GM19372 (cell line): Measurements from ENCODE around the gene KLHL3.

Source experiments
- ATAC-seq: cut with Tn5 transposase; IDR thresholded peaks from one replicate; pipeline ENCODE4 v1.9.1; 2021; ENCODE audit warnings: mild to moderate bottlenecking, low read depth, moderate library complexity; ENCODE audit not compliant: unreplicated experiment

KLHL3 gene

DNA sequence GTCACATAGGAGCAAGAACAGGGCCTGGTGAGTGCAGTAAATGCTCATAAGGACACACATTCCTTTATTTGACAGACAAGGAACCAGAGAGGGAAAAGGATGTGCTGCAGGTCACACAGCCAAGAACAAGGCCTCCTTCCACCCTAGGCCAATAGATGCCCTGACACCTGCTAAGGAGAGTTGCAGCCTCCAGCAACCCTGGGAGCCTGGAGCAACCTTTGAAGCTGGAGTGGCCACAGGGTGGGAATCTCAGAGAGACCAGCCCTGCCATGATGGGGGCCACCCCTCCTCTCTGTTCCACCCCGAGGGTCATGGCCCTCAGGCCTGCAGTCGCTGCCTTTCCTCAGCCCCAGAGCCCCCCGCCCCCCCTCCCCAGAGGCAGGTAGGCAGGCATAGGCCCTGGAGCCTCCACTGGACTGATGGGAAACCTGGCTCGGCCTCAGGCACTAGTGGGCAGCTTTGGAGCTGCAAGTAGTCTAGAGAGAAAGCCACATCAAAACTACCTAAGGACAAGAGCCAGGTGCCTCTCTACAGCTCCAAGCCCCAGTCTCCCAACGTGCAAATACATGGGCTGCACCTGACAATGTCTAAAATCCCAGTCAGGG is 120.6 kb downstream of the KLHL3 start:
- no peak for ATAC-seq

DNA sequence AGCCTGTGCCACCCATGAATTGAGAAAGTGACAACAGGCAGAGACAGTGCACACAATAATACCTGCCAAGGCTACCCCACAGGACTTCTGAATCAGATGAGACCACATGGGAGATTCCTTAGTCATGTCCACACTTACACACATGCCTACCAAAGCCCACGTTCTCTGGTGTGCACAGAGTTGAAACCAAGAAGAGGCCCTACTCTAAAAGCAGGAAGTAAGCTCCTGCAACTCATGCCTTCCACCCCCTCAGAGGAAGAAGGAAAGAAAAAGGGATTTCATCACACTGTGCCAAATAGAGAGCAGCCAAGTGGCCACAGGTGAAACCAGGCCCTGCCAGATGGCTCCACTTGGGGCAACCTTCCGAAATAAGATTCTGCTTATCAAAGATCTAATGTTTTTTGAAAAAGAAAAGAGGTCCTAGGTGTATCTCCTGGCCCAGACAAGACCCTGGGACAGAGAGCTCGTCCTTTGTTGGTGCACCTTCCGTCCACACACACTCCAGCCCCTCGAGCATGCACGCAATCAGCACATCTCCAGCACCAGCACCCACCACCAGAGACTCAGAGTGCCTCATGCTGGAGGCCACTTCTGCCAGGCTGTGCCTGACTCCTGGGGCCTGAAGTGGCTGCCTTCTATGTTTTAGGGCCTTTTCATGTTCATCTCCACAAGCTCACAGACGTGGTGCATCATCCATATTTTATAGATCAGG is 122.2 kb downstream of the KLHL3 start:
- no peak for ATAC-seq

DNA sequence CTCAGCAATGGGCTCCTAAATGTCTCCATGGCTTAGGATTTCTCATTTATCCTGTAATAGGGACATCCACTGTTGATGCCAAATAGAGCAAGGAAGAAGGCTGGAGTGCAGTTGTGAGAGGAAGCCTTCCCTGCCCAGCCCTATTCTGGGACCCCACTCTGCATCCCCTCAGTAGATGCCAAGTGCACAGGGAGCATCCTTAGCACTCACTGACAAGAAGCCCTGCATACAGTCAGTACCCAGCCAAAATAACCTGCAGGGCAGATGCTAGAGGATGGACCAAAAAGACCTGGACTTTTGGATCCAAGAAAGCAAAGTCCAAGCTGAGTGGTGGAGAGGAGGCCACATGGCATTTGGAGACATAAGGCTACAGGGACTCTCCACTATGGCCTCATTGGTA is 123.3 kb downstream of the KLHL3 start:
- ATAC-seq = no peak

DNA sequence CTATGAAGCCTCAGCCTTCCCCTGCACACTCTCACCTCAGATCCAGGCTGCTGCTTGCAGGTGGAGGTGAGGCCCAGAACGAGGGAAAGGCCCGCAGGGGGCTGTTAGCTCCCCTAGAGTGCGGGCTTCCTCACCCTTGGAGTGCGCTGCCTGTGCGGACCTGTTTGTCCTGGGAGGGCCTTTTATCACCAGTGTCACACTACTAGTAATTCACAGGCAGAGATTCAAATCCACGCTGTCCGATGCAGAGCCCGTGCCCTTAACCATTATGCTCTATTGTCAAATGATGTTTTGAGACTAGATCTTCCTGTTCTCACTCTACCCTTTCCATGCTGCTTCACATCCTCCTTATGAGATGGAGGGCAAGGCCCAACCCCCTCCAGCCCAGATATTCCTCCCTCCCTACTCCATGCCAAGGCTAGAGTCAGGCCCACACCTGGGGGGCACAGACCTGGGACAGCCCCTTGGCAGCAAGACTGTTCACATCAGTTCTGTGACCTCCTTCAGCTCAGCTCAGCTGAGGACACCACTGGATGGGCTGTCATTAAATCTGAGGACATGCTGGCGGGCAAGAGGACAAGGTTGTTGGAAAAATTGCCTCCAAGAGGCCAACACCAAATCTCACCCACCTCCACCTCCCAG is 124.0 kb downstream of the KLHL3 start:
- no peak for ATAC-seq

DNA sequence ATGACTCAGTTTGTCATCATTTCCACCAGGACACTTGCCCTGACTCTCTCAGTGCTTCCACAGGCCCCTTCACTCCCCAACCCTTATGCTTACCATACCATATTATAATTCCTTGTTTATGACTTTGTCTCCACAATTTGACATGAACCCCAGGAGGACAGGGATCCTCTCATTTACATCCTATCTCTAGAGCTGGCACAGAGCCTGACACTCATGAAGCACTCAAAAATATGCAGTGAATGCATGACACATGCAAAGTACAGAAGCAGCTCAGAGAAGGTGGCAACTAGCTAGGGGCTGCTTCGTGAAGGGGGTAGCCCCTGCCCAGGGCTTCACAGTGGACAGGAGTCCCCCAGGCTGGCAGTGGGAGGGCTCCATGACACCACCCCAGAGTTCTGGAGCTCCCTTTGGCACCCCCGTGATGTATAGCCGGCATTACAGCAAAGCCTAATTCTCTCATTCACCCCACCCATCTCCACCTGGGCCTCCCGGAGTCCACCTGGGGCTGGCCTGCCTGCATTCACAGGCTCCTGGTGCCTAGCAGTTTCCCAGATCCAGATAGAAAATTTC is 124.8 kb downstream of the KLHL3 start:
- no peak for ATAC-seq

DNA sequence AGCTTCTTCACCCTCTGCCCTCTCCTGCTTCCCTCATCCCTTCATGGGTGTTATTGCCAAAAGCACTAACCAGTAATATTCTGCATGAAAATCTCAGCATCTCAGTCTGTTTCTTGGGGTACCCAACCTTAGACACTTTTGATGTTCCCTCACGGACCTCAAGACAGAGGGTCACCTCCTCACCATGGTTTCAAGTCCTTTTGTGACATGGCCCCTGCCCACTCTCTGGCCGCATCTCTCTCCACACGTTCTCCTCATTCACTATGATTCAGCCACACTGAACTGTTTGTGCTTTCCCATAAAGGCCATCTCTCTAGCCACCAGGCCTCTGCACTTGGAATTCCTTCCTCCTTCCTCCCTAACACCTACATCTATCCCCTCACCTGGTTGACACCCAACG is 125.3 kb downstream of the KLHL3 start:
- ATAC-seq = no peak

DNA sequence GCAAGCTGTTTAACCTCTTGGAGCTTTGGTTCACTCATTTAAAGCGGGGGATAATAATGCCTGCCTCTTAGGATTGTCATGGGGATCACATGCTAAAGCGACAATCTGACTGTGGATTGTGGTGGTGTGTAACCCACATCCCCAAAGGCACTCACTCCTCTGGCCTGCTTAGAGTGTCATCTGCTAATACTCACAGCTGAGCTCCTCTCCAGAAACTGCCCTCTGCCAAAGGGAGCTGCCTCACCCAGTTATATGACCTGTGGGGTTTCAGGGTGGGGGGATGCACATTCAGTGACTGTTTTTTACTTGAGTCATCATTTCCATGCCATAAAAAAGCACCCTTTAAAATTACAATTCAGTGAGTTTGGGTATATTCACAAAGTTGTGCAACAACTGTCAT is 126.8 kb downstream of the KLHL3 start:
- ATAC-seq = no peak

DNA sequence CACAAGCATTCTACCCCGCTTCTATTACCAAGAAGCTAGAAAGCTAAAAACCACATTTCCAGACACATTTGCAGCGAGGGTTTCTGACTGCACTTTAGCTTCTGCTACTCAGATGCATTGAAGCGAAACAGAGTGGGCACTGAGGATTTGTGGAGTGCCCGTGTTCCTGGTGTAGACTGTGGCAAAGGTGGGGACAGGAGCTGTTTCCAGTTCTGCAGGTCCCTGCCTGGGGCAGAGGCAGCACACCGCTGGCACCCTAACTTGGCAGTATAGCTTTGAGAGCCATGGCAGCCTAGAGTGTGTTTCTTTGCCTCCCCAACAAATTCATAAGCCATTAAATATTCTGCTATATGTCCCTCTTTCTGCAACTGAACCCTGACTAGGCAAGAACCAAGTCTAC is 128.1 kb downstream of the KLHL3 start:
- ATAC-seq = no peak

DNA sequence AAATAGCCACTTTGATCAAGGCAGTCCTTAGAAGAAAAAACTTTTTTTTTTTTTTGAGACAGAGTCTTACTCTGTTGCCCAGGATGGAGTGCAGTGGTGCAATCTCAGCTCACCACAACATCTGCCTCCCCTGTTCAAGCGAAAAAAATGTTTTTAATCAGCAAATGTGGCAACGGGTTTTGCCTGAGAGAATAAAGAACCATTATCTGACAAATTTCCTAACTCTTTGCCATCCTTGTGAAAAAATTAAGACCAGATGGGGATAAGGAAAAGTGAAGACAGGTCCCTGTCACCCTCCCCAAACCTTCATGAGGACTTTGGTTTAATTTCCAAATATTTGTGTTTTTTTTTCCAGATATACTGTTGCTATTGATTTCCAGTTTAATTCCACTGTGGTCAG is 129.5 kb downstream of the KLHL3 start:
- ATAC-seq = no peak

DNA sequence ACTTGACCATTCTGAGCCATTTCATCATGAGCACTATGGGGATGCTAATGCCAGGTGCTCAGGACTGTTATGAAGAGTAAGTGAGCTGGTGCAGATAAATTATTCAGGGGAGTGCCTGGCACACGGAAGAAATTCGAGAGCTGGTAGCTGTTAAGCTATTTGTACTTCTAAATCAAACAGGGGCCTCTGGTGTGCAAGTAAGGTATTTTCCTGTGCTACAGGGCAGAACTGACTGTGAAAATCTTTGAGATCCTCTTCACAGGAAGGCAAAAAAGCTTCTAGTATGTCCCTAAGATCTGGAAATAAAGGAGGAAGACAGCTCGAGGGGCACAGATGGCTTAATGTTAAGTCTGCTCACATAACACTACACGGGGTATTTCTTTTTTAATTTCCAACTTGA is 130.5 kb downstream of the KLHL3 start:
- ATAC-seq = no peak

DNA sequence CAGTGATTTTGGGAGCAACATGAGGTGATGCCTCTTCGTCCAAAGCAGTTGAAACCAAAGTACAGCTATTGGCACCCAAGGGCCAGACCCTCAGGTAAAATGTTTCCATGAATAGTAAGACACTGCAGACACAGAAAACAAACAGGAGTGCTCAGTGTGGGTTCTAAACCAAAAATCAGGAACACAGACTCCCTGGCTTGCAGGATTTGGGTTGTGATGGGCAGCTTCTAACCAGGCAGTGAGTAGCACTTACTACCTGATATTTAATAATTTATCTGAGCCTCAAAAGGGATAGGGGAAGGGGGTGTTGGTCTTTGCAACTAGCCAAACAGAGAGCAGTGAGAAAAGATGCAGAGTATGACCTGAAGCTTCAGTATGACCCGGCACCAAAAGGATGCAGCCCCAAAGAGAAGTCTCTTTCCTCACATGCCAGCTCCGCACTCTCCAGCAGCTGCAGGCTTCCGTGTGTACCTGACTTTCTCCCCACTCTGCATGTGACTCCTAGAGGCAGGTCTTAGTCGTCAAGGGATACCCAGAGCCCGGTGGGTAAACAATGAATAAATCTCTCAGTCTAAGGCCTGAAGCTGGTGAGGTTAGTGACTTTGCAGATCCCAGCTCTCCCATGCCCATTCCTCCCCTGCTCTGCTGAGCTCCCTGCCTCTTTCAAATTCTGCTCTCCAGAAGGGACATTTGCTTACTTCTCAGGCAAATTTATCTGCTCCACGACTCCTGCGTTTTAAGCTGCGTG is 131.4 kb downstream of the KLHL3 start:
- ATAC-seq = no peak

DNA sequence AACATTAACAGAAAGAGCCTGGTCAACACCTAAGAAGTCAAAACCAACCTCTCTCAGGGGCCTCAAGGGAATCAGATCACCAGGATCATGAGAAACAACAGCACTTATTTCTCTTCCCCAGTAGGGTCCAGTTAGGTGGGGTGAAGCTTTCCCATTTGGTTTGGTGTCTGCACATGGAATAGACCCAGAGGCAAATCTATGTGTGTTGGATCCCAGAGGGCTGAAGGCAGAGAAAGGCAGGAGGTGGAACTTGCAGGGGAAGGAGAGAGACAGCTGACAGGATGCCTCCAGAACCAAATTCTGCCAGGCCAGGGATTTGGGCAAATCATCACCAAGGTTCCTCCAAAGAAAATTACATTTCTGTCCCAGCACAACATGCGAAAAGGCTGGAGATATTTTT is 132.0 kb downstream of the KLHL3 start:
- no peak for ATAC-seq

DNA sequence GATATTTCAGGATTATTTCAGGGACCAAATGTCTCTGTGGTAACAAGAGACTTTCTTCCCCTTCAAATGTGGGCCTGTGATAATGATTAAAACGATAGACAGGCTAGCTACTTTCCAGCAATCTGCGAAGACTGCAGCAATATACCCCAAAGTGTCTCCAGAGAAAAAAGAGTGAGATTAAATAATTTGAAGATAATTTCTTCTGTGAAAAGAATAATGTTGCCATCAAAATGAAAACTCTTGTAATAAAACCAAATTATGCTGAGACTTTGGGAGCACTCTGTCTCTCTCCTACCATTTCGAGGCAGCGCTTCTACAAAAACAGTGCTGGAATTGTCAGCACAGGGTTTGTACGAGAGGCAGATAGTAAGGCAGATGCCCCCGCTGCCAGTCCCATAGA is 132.5 kb downstream of the KLHL3 start:
- ATAC-seq = no peak

DNA sequence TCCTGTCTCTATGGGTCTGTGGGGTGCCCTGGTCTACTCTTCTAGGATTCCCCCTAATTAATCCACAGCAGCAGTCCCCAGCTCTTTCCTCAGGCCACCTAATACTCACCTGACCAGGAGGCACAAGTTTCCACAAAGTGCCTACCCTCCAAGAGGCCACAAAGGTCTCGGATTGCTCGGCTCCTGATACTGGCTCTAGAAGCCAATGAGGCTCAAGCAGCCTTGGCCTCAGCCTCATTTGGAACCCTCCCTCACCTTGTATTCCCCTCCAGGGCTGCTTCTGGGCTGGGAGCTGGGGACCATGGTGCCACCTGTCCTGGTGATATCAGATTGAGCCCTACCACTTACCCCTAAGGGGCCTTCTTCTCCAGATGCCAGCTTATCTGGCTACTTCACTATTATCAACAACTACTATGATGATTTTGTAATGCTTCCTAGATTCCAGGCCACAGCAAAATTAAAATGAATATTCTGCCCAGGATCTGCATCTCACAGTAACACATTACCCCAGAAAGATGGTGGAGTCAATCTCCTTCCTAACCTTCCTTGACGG is 133.1 kb downstream of the KLHL3 start:
- ATAC-seq = no peak

DNA sequence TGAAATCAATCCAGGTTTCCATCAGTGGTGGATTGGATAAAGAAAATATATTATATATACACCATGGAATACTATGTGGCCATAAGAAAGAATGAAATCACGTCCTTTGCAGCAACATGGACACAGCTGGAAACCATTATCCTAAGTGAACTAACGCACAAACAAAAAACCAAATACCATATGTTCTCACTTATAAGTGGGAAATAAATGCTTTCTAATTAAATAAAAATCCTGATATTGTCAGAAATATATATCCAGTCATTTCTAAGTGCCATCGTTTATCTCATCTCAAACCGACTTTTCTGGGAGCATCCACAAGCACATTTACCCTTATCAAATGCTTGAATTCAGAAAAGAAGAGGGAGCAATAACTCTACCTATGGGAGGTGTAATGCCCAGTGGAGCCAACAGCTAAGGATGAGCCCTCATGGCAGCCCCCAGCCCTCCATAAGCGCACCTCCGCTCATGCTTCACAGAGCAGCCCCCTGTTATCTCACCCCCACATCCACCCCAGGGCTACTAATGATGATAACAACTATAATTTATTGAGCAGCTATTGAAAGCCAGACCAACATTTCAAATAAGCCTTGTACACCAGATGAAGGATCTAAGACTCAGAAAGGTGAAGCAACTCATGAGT is 135.0 kb downstream of the KLHL3 start:
- no peak for ATAC-seq

DNA sequence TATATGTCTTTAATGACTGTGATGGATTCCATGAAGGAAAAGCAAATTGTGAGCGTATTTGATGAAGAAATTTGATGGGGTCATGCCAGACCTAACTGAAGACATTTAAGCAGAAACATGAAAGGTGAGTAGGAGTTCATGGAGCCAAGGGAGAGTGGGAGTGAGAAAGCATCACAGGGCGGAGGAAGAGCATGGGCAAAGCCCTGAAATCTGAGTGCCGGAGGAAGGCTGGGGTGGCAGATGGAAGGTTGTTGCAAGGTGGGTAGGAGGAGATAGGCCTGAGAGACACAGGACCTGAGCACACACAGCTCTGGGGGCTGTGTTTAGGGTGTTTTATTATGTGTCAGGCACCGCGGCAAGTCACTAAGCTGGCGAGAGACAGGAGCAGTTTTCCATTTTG is 136.4 kb downstream of the KLHL3 start:
- no peak for ATAC-seq

DNA sequence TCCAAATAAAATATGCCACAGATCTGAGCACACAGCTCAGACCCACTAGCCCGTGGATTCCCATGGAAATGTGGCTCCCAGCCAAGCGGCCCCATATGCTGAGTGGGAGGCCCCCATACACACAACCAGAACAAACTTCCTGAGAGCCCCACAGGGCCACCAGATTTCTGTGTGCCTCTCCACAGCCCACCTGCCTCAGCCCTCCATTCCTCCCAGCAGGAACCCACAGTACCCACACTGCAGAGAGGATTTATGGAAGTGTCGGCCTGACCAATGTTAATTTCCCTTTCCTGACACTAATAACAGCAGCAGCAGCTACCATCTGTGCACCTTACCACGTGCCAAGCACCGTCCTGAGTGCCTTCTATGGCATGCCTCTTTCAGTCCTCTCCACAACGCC is 137.5 kb downstream of the KLHL3 start:
- ATAC-seq = no peak

DNA sequence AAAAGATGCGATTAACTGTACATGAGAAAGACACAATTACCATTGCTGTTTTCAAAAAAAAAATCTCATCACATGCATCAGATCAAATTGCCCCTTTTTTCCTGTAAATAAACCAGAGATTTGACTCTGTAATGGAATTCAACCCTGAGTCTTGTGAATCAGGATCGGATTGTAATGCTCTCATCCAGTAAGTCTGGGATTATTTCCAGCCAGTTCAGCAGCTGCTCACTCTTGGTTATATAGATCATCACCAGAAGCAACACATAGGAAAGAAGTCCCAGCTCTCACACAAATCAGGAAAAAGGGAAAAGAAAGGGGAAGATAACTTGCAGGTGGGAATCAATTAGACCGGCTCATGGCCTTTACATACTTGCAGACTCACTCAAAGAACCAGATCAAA is 138.9 kb downstream of the KLHL3 start:
- ATAC-seq = no peak

DNA sequence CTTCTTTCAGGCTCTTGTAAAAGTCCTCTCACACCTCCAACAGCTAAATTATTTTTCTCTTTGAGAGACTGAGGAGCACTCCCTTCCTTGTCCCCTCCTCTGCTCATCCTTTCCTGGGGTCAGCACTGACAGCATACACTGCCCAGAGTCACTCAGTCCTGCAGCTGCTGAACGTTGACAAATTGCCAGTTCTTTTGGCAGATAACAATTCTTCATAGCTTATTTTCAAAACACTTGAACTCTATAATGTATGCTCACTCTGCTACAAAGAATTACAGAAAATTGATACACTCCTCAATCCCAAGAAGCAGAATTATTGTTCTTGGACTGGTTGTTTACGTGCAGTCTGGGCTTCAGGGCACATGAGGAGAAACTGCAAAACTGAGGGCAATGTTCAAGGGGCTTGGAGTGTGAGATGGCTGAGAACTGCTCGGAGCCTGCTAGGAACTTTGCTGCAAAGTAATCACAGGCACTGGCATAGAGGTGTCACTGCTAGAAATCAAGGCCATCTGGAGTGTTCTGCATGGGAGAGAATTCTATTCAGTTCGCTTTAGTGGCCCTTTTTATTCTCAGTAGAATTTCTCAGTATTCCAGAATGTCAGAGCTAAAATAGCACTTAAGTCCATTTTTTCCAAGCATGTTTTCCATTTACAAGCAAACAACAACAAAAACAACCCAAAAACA is 140.4 kb downstream of the KLHL3 start:
- ATAC-seq = no peak

DNA sequence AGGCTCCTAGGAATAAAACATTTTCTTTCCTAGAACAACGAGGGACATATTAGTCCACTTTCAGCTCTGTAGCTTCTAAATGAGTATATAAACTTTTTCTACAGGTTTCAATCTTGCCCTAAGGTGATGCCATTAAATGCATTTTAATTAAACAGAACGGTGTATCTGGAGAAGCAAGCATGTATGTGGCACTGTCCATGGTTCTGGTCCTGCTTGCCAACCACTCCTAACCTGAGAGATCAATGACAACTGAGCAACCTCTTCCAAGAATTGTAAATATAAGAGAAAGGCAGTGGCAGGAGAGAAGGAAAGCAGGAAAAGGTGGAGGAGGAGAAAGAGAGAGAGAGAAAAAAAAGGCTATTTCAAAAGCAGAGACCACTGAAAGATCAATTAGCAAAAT is 141.2 kb downstream of the KLHL3 start:
- ATAC-seq = no peak
